IMR-90 (cell line): Measurements from ENCODE around the gene ZNF644. TPM values are rescaled to one million over a fixed set of nuclear protein-coding genes. Genes with fewer than 3 reads are reported as not detected.

Experiments
- ATAC-seq: fragments of 200-7000 bp; cut with Tn5 transposase; 2 replicates; pipeline ENCODE4 v1.9.1; 2020; ENCODE audit warnings: low read depth, mild to moderate bottlenecking, moderate library complexity
- BruUV-seq: library from RNA; stranded (reverse); fragments of 400-500 nt; replicated peaks from 2 replicates; lab custom pipeline; 2021; lab: Mats Ljungman, UMichigan
- CTCF ChIA-PET: fragments of 300-600 bp; formaldehyde crosslinking; extraction: SDS; loops from one replicate; lab custom pipeline; 2021; ENCODE audit warnings: antibody characterized with exemption; lab: Yijun Ruan, JAX
- POLR2A ChIA-PET: fragments of 300-600 bp; sonication (Branson Sonifier 250); formaldehyde crosslinking; loops from one replicate; lab custom pipeline; 2022; ENCODE audit warnings: antibody characterized with exemption; ENCODE audit not compliant: unreplicated experiment; lab: Charles Lee
- DNase-seq: peaks from one replicate; pipeline ENCODE4 v3.0.0; 2013
- H2AFZ ChIP-seq: replicated peaks from 2 replicates; pipeline ENCODE3; 2013; ENCODE audit warnings: low read length, mild to moderate bottlenecking; ENCODE audit not compliant: poor library complexity
- H2AK5ac ChIP-seq: 2 replicates; pipeline ENCODE4 v1.6.1; 2013; ENCODE audit warnings: low read depth, low read length, inconsistent platforms
- H2AK9ac ChIP-seq: replicated peaks from 2 replicates; pipeline ENCODE3; 2013; ENCODE audit warnings: mild to moderate bottlenecking, low read depth, low read length, moderate library complexity; ENCODE audit not compliant: poor library complexity
- H2BK120ac ChIP-seq: 2 replicates; pipeline ENCODE4 v1.6.1; 2013; ENCODE audit warnings: low read depth, low read length, inconsistent platforms
- H2BK15ac ChIP-seq: 3 replicates; pipeline ENCODE4 v1.6.1; 2013; ENCODE audit warnings: low read depth, low read length, inconsistent platforms
- H2BK20ac ChIP-seq: 2 replicates; pipeline ENCODE4 v1.6.1; 2013; ENCODE audit warnings: low read depth, mild to moderate bottlenecking, inconsistent platforms, low read length, moderate library complexity
- H2BK5ac ChIP-seq: 2 replicates; pipeline ENCODE4 v1.6.1; 2013; ENCODE audit warnings: mild to moderate bottlenecking, low read depth, low read length, inconsistent platforms; ENCODE audit not compliant: poor library complexity, severe bottlenecking
- H3K14ac ChIP-seq: replicated peaks from 2 replicates; pipeline ENCODE4 v1.6.1; 2013; ENCODE audit warnings: low read depth, low read length, inconsistent platforms
- H3K18ac ChIP-seq: 2 replicates; pipeline ENCODE4 v1.6.1; 2013; ENCODE audit warnings: low read depth, low read length, control low read depth
- H3K23ac ChIP-seq: 2 replicates; pipeline ENCODE4 v1.6.1; 2013; ENCODE audit warnings: low read depth, low read length, inconsistent platforms
- H3K27ac ChIP-seq: 2 replicates; pipeline ENCODE4 v1.5.1; 2013; ENCODE audit warnings: mild to moderate bottlenecking, control low read depth, low read length; ENCODE audit not compliant: insufficient read depth
- H3K27me3 ChIP-seq: 2 replicates; pipeline ENCODE4 v1.6.1; 2013; ENCODE audit warnings: low read length; ENCODE audit not compliant: control insufficient read depth, insufficient read depth
- H3K36me3 ChIP-seq: 2 replicates; pipeline ENCODE4 v1.6.1; 2013; ENCODE audit warnings: low read length, mixed read lengths; ENCODE audit not compliant: control insufficient read depth, insufficient read depth
- H3K4ac ChIP-seq: 2 replicates; pipeline ENCODE4 v1.6.1; 2013; ENCODE audit warnings: low read depth, low read length, inconsistent platforms
- H3K4me1 ChIP-seq: 2 replicates; pipeline ENCODE4 v1.6.1; 2013; ENCODE audit warnings: low read length, mixed read lengths; ENCODE audit not compliant: control insufficient read depth, insufficient read depth
- H3K4me2 ChIP-seq: 2 replicates; pipeline ENCODE4 v1.6.1; 2013; ENCODE audit warnings: low read depth, mild to moderate bottlenecking, control low read depth, low read length, moderate library complexity
- H3K4me3 ChIP-seq: 2 replicates; pipeline ENCODE4 v1.5.1; 2013; ENCODE audit warnings: low read depth, mild to moderate bottlenecking, control low read depth, low read length, moderate library complexity; ENCODE audit not compliant: insufficient read depth
- H3K56ac ChIP-seq: 2 replicates; pipeline ENCODE4 v1.6.1; 2013; ENCODE audit warnings: low read length, inconsistent platforms; ENCODE audit not compliant: insufficient read depth; ENCODE audit errors: extremely low read depth
- H3K79me1 ChIP-seq, 2 experiments: 2 replicates each; pipeline ENCODE4 v1.6.1; 2013; ENCODE audit warnings: low read length in 2 of 2, inconsistent platforms in 1 of 2, low read depth in 1 of 2
- H3K9ac ChIP-seq: 2 replicates; pipeline ENCODE4 v1.6.1; 2013; ENCODE audit warnings: low read depth, low read length, control low read depth
- H3K9me1 ChIP-seq: 2 replicates; pipeline ENCODE4 v1.6.1; 2013; ENCODE audit warnings: low read length, inconsistent platforms; ENCODE audit not compliant: insufficient read depth
- H3K9me3 ChIP-seq: 2 replicates; pipeline ENCODE4 v1.6.1; 2013; ENCODE audit warnings: low read length; ENCODE audit not compliant: control insufficient read depth, insufficient read depth
- H4K20me1 ChIP-seq: 2 replicates; pipeline ENCODE4 v1.6.1; 2013; ENCODE audit warnings: low read length, inconsistent platforms; ENCODE audit not compliant: insufficient read depth
- H4K5ac ChIP-seq: 2 replicates; pipeline ENCODE4 v1.6.1; 2013; ENCODE audit warnings: mild to moderate bottlenecking, low read depth, low read length, control low read depth
- H4K8ac ChIP-seq, 2 experiments: 2 replicates each; pipeline ENCODE4 v1.6.1; 2013; ENCODE audit warnings: low read depth in 2 of 2, low read length in 2 of 2, control low read depth in 1 of 2, inconsistent platforms in 1 of 2
- H4K91ac ChIP-seq: 2 replicates; pipeline ENCODE4 v1.6.1; 2013; ENCODE audit warnings: low read depth, low read length, inconsistent platforms; ENCODE audit not compliant: insufficient read depth
- CEBPB ChIP-seq: IDR thresholded peaks from 2 replicates; pipeline ENCODE4 v1.6.1; 2012; ENCODE audit warnings: low read depth, low read length, improper control_type of control experiment
- CHD1 ChIP-seq: IDR thresholded peaks from 2 replicates; pipeline ENCODE4 v1.6.1; 2012; ENCODE audit warnings: low read depth, low read length, improper control_type of control experiment
- WGBS, 2 experiments: methylation state at CpG; one replicate each; pipeline versions ENCODE4 v1.1.5 to v1.1.7; 2013; ENCODE audit warnings: missing lambda C conversion rate in 2 of 2; ENCODE audit not compliant: insufficient read length in 1 of 2; ENCODE audit errors: extremely low coverage in 2 of 2; 5-methylcytosine and 5-hydroxymethylcytosine counted together
- dilution Hi-C: fragments of 300-500 bp; cut with HindIII; formaldehyde crosslinking; loops from one replicate; pipeline ENCODE4 v1.14.3; 2018; ENCODE audit warnings: low sequenced_read_pairs; ENCODE audit not compliant: unreplicated experiment
- in situ Hi-C: fragments of 300-500 bp; cut with MboI; formaldehyde crosslinking; loops from 3 replicates; pipeline ENCODE4 v1.14.3; 2019; ENCODE audit warnings: low sequenced_read_pairs, inconsistent platforms, mixed read lengths
- intact Hi-C: fragments of 100-400 bp; cut with micrococcal nuclease; formaldehyde crosslinking; loops from 2 replicates; pipeline ENCODE4 v1.10.0; 2022
- polyA plus RNA-seq, 3 experiments: library from polyadenylated mRNA; depleted of rRNA; stranded (reverse); fragments of >200 nt; gene quantifications; 2 replicates each; pipeline ENCODE4 v1.2.3, GENCODE V29; 2012; ENCODE audit warnings: low replicate concordance in 1 of 3
- total RNA-seq: library from RNA; depleted of rRNA; stranded (reverse); fragments of >200 nt; gene quantifications from 2 replicates; pipeline ENCODE4 v1.2.3, GENCODE V29; 2012

Gene ZNF644
- total and polyA plus RNA-seq, 2 of the 4 experiments (the other 2 are of a cell fraction) = 9.0 to 45.3 TPM

GRCh38 chr1:90936731-90937130 is 85.1 kb downstream of the ZNF644 start:
- Histone ChIP-seq H4K91ac (no peak overlapping the region), H3K9me1 (no peaks in the 10 kb centered on the region), H2AK9ac (no peak overlapping the region), H3K27me3 (no peaks in the 10 kb centered on the region), H2AK5ac (no peak overlapping the region), H3K4me1 (0 out of 2 replicates have a peak, but pooled peaks cover 1% of the 10 kb centered on the region), H3K4me2 (no peak overlapping the region), H3K79me1 (peaks cover 8 to 19% of the 10 kb centered on the region in 2 experiments), H3K36me3 (peaks cover 13% of the 10 kb centered on the region), H2AFZ (no peak overlapping the region), H3K9ac (no peak overlapping the region), H3K56ac (no peak overlapping the region), H3K18ac (no peak overlapping the region), H2BK5ac (no peak overlapping the region), H3K14ac (no peak overlapping the region), H3K9me3 (no peaks in the 10 kb centered on the region), H2BK120ac (no peak overlapping the region), H3K4ac (no peak overlapping the region), H3K27ac (no peak overlapping the region), H3K23ac (no peak overlapping the region), H4K20me1 (no peaks in the 10 kb centered on the region), H2BK15ac (no peak overlapping the region), H3K4me3 (no peak overlapping the region), H2BK20ac (no peak overlapping the region), H4K8ac (no peak overlapping the region), H4K5ac (no peak overlapping the region)
- no TSS peak for BruUV-seq
- no peak for TF ChIP-seq CHD1
- peak; percentile 31; the same call in 1 of the 2 replicates for TF ChIP-seq CEBPB
- DNase-seq = no peak
- in situ Hi-C loops (no loop called here), dilution Hi-C loops (no loop called here), intact Hi-C loops (no loop called here)
- ChIA-PET POLR2A (no interaction called here), CTCF (interaction anchor here (0.6 kb wide), 1 partner anchor 1091 kb away, joined by 3 read pairs; no protein-coding TSS in a partner anchor)
- ATAC-seq = no peak
- no CpG with 5 or more reads among the region's 1 CpG for WGBS, 2 experiments
